Left ventricle myocardium inferior (tissue), 1 donor: ENCODE data around the gene CWC27. TPM values are rescaled to one million over a fixed set of nuclear protein-coding genes. Genes with fewer than 3 reads are reported as not detected.
A peak's percentile ranks its signal among the peaks of the same experiment; 100 is the strongest.

ENCODE experiments used
- DNase-seq: peaks from one replicate; pipeline ENCODE4 v3.0.0-alpha.2; 2020
- H3K27ac ChIP-seq: fragments of 200-600 bp; replicated peaks from 2 replicates; pipeline ENCODE4 v1.8.0; 2021
- H3K27me3 ChIP-seq: fragments of 200-600 bp; 2 replicates; pipeline ENCODE4 v1.8.0; 2021; ENCODE audit warnings: low read depth
- H3K36me3 ChIP-seq: fragments of 200-600 bp; 2 replicates; pipeline ENCODE4 v1.8.0; 2021
- H3K4me1 ChIP-seq: fragments of 200-600 bp; 2 replicates; pipeline ENCODE4 v1.8.0; 2021
- H3K4me3 ChIP-seq: fragments of 200-600 bp; 2 replicates; pipeline ENCODE4 v1.8.0; 2021; ENCODE audit warnings: mild to moderate bottlenecking, moderate library complexity
- H3K9me3 ChIP-seq: fragments of 200-600 bp; replicated peaks from 2 replicates; pipeline ENCODE4 v1.8.0; 2021
- intact Hi-C: fragments of 100-400 bp; cut with micrococcal nuclease; formaldehyde crosslinking; loops from one replicate; pipeline ENCODE4 v1.11.0; 2022
- total RNA-seq: library from RNA; stranded (reverse); fragmentation: NEBNext Ultra II Directional; extraction: Animal tissue kit (Norgen Biotek cat#: 25700); gene quantifications from one replicate; pipeline ENCODE4 v1.2.1, GENCODE V29; 2021
- TF ChIP-seq, protein P1 (sequence below): fragments of 200-600 bp; IDR thresholded peaks from 2 replicates; pipeline ENCODE4 v1.8.0; 2021; ENCODE audit warnings: antibody characterized with exemption, mild to moderate bottlenecking, borderline replicate concordance
- donor health status: DM: no; HTN: yes; CAD: no; lungs with severe emphysema.

Gene CWC27
- total RNA-seq, 1 donor from 2014 or later, result 26.7 TPM

- intact Hi-C loops, result no loop called here
Observed at GRCh38 chr5:65061250-65061973, 292.7 kb downstream of the CWC27 start.

DNA sequence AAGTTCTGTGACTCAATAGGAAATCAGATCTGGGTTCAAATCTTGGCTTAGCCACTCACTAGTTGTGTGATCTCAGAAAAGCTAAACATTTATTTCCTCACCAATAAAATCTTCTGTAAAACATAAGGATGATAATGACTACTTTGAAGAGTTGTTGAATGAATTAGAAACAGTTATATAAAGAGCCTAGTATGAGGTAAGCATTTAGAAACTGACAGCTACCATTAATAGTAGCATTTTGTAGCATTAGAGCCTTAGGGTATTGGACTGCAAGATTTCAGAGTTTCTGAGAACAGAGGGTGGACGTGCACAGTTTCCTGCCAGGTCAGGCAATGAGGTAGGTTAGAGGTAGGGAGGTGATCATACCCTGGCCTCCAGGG lies 293.2 kb downstream of the CWC27 start:
- Histone ChIP-seq H3K36me3 (no peaks in the 10 kb centered on the region), H3K27me3 (no peaks in the 10 kb centered on the region), H3K27ac (peak overlapping the region; percentile 81), H3K4me1 (peaks cover 17% of the 10 kb centered on the region), H3K4me3 (no peak overlapping the region), H3K9me3 (no peaks in the 10 kb centered on the region)
- TF ChIP-seq, protein P1, sequence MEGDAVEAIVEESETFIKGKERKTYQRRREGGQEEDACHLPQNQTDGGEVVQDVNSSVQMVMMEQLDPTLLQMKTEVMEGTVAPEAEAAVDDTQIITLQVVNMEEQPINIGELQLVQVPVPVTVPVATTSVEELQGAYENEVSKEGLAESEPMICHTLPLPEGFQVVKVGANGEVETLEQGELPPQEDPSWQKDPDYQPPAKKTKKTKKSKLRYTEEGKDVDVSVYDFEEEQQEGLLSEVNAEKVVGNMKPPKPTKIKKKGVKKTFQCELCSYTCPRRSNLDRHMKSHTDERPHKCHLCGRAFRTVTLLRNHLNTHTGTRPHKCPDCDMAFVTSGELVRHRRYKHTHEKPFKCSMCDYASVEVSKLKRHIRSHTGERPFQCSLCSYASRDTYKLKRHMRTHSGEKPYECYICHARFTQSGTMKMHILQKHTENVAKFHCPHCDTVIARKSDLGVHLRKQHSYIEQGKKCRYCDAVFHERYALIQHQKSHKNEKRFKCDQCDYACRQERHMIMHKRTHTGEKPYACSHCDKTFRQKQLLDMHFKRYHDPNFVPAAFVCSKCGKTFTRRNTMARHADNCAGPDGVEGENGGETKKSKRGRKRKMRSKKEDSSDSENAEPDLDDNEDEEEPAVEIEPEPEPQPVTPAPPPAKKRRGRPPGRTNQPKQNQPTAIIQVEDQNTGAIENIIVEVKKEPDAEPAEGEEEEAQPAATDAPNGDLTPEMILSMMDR, result no peak
- DNase-seq, result no peak
- intact Hi-C loops, result no loop called here

More at GRCh38 chr5:65061250-65061973, 292.7 kb downstream of the CWC27 start:
- Histone ChIP-seq H3K36me3 (no peaks in the 10 kb centered on the region), H3K27ac (no peak overlapping the region), H3K27me3 (no peaks in the 10 kb centered on the region), H3K4me3 (no peak overlapping the region), H3K9me3 (no peaks in the 10 kb centered on the region), H3K4me1 (peaks cover 17% of the 10 kb centered on the region)
- no peak for DNase-seq
- TF ChIP-seq, protein P1, result no peak

DNA sequence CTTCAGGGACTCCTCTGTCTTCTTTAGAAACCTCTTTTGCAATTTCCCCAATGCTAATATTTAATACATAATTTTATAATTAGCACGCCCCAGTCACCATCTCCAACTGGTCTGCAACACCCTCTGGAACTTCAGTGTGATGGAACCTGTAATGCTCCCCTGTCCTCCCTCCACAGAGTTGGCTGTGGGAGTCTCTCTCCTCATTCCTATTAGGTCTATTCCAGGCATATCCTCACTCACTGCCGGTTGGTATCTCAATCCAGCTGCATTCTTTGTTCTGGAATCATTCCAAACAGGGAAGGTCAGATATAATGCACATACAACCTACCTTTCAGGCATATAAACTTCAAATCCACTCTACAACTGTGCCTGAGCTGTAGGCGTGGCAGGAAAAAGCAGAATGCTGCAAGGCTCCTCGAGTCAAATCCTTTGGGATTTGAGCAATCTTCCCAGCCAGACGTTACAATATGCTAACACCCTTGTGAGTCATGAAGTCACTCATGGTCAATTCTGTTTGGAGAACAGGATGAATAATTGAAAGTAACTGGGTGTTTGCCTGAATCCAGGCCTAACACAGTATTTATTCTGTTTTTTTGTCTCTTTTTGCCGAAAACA lies 293.8 kb downstream of the CWC27 start:
- intact Hi-C loops, result no loop called here
- Histone ChIP-seq H3K27ac (peak overlapping the region; percentile 81), H3K9me3 (no peaks in the 10 kb centered on the region), H3K27me3 (no peaks in the 10 kb centered on the region), H3K36me3 (no peaks in the 10 kb centered on the region), H3K4me3 (no peak overlapping the region), H3K4me1 (peaks cover 17% of the 10 kb centered on the region)
- TF ChIP-seq, protein P1, result no peak
- DNase-seq, result no peak

- no peaks in the 10 kb centered on the region for H3K9me3 ChIP-seq
- DNase-seq, result no peak
- H3K4me3 ChIP-seq, result no peak overlapping the region
- H3K27ac ChIP-seq, result no peak overlapping the region
- TF ChIP-seq, protein P1, result no peak
- H3K4me1 ChIP-seq, result peaks cover 17% of the 10 kb centered on the region
- H3K27me3 ChIP-seq, result no peaks in the 10 kb centered on the region
- no peaks in the 10 kb centered on the region for H3K36me3 ChIP-seq
- intact Hi-C loops, result no loop called here
Observed at GRCh38 chr5:65065001-65065511, 296.3 kb downstream of the CWC27 start.

DNA sequence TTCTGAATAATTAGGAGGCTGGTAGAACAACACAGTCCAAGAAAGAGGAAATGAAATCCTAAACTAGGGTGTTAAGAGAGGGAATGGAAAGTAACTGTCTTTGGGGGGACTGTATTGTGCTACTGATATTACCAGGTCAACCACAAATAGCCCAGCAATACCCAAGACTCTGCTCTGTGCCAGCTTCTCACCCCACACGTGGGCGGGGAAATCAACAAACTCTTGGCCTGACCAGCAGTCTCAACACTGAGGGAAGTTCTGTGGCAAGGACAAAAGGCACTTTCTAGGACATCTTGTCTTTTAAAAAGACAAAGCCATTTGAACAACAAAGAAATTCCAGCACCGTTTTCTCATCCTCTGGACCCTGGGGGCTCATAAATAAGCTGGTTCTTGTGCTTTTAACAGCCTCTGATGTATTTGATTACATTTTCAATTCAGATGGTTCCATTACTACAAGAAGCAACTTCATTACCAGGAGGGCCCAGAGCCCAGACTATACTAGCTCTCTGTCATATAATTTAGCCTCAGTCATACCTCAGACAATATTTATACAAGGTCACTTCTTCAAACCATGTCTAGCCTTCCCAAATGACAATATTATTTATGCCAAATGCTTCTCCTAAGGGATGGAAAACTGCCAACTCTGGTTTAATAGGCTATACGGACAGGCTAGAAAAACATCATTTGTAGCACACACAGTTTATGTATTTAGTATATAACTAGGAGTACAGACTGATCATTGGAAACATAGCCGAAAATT lies 297.8 kb downstream of the CWC27 start:
- H3K9me3 ChIP-seq, result no peaks in the 10 kb centered on the region
- TF ChIP-seq, protein P1, result no peak
- no peak overlapping the region for H3K4me3 ChIP-seq
- no peak for DNase-seq
- no peak overlapping the region for H3K27ac ChIP-seq
- no peaks in the 10 kb centered on the region for H3K36me3 ChIP-seq
- no peaks in the 10 kb centered on the region for H3K27me3 ChIP-seq
- peaks cover 17% of the 10 kb centered on the region for H3K4me1 ChIP-seq
- intact Hi-C loops, result no loop called here
